Activated CD4-positive, alpha-beta T cell treated with anti-CD3 and anti-CD28 coated beads, Interleukin-2, Interleukin-6, amounts not matched to agents 100 ng/mL and 50 ng/mL, durations not matched to agents 16 hours and 8 hours (primary cell): ENCODE results near the gene RELA.
"Not testable (repeated sequence)": the region's sequence is repeated elsewhere in the genome, so short reads cannot be mapped to it uniquely, and the experiment has no call there.

Experiments
- DNase-seq: peaks from one replicate; pipeline ENCODE4 v3.0.0-alpha.2; 2020

The RELA gene

GRCh38 chr11:65646958-65647701 is 15.6 kb downstream of the RELA start:
- no peak for DNase-seq

- DNase-seq, result no peak
Observed at GRCh38 chr11:65646288-65646957, 16.3 kb downstream of the RELA start.

- DNase-seq, result no peak
Observed at GRCh38 chr11:65645710-65646109, 17.0 kb downstream of the RELA start.

- no peak for DNase-seq
Observed at GRCh38 chr11:65644837-65645236, 17.9 kb downstream of the RELA start.

- peak; percentile 29 for DNase-seq
Observed at GRCh38 chr11:65643971-65644370, 18.7 kb downstream of the RELA start.

GRCh38 chr11:65642014-65642671 is 20.6 kb downstream of the RELA start:
- peak; percentile 20 for DNase-seq

GRCh38 chr11:65641297-65642013 is 21.3 kb downstream of the RELA start:
- DNase-seq, result no peak

GRCh38 chr11:65640483-65641296 is 22.0 kb downstream of the RELA start:
- DNase-seq, result peak; percentile 55

GRCh38 chr11:65639623-65640482 is 22.9 kb downstream of the RELA start:
- peak; percentile 64 for DNase-seq

GRCh38 chr11:65639228-65639597 is 23.5 kb downstream of the RELA start:
- not testable (repeated sequence) for DNase-seq

GRCh38 chr11:65637794-65638419 is 24.8 kb downstream of the RELA start, which contains the start of gene SIPA1:
SIPA1 (plus strand) TSS chr11:65638101; CDS start chr11:65640922, 2,821 bp downstream.
- DNase-seq, result peak; percentile 84

- DNase-seq, result no peak
Observed at GRCh38 chr11:65637032-65637557, 25.6 kb downstream of the RELA start.

GRCh38 chr11:65636108-65637031 is 26.3 kb downstream of the RELA start:
- DNase-seq, result no peak

- DNase-seq, result no peak
Observed at GRCh38 chr11:65634905-65635731, 27.6 kb downstream of the RELA start.

- no peak for DNase-seq
Observed at GRCh38 chr11:65634440-65634839, 28.3 kb downstream of the RELA start.

- no peak for DNase-seq
Observed at GRCh38 chr11:65634109-65634436, 28.6 kb downstream of the RELA start.

GRCh38 chr11:65633390-65634108 is 29.2 kb downstream of the RELA start:
- DNase-seq, result no peak

GRCh38 chr11:65630215-65630614 is 32.5 kb downstream of the RELA start:
- no peak for DNase-seq
